Neural progenitor cell (in vitro differentiated cells): ENCODE results near the gene ABTB2.

Experiments used
- CTCF ChIP-seq: fragments of 200-600 bp; sonication (generic); IDR thresholded peaks from 2 replicates; pipeline ENCODE4 v1.5.1; 2017; ENCODE audit warnings: antibody characterized with exemption, mild to moderate bottlenecking
- EZH2 ChIP-seq: fragments of 200-600 bp; sonication (generic); IDR thresholded peaks from 2 replicates; pipeline ENCODE4 v1.6.1; 2017; ENCODE audit warnings: antibody characterized with exemption, mild to moderate bottlenecking, moderate library complexity

GRCh38 chr11:34192481-34193401 is 165.1 kb downstream of the ABTB2 start:
- TF ChIP-seq CTCF = no peak
- no peak for TF ChIP-seq EZH2
